Measurements from ENCODE around the gene LRCH1.
"Not testable (repeated sequence)": the region's sequence is repeated elsewhere in the genome, so short reads cannot be mapped to it uniquely, and the experiment has no call there.

LRCH1 gene

DNA sequence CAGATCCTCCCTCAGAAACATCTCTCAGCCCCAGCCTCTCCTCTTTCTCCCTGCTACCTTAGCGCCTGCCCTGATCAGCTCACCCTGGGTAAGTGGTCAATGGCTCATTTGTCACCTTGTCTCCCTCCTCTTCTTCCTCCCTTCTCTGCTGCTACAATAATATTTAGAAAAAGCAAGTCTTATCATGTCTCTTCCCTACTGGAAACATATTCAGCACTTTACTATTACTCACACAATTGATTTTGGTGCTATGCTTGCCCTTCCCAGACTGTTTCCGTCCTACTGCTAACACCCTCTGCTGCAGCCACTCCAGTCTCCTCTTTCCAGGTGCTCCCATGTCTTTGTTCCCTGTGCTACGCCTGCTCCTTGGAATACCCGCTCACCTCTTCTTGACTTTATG lies 208.2 kb downstream of the LRCH1 start:
- no peak for DNase-seq

DNA sequence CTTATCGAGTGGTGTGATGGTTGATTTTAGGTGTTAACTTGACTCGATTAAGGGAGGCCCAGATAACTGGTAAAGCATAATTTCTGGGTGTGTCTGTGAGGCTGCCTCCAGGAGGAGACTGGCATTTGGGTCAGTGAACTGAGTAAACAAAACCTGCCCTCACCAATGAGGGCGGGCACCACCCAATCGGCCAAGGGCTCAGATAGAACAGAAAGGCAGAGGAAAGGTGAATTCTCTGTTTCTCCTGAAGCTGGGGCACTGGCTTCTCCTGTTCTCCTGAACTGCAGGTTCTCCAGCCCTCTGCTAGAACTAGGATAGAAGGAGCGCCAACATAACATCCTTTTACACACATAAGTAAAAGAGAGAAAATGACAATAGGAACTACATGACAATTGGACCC lies 208.9 kb downstream of the LRCH1 start:
- DNase-seq, result no peak

DNA sequence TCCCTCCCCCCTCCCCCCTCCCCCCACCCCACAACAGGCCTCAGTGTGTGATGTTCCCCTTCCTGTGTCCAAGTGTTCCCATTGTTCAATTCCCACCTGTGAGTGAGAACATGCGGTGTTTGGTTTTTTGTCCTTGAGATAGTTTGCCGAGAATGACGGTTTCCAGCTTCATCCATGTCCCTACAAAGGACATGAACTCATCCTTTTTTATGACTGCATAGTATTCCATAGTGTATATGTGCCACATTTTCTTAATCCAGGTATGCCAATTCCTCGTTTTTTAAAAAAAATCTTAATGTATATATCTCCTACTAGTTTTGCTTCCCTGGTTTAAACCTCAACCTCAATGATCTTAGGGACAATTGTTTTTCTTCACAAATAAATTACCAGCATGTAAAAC lies 217.0 kb downstream of the LRCH1 start:
- DNase-seq, result not testable (repeated sequence)

DNA sequence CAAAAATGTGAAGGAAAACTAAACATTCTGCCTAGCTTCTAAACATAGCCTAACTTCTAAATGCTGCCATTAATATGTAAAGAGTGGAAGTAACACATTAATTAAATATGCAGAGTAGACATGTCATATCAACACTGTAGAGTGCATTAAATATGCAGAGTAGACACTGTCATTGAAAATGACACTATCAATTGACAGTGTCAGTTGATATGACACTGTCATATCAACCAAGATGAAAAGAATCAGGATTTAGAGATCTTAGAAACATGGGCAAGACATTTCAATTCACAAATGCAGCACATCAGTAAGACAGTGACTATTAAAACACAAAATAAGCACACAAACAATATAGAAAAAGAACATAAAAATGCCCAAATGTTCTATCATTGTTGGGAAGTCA lies 218.7 kb downstream of the LRCH1 start:
- DNase-seq, result no peak

DNA sequence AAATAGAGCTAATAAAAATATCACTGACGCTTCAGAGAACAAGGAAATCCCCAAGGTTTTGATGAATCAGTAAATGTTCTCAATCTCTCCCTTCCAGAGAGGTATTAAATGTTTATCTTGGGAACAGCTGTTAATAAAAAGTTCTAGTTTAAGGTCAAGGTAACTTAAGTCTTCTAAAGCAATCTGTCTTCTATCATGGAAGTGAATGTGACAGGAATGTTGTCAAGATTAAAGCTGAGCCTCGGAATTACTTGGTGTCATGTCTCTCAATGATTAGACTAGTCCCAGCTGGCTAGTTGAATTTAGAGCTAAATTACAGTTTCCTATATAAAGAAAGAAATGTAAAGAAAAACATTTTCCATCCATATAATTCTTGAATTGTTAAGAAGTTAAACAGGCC lies 220.6 kb downstream of the LRCH1 start:
- DNase-seq, result no peak

DNA sequence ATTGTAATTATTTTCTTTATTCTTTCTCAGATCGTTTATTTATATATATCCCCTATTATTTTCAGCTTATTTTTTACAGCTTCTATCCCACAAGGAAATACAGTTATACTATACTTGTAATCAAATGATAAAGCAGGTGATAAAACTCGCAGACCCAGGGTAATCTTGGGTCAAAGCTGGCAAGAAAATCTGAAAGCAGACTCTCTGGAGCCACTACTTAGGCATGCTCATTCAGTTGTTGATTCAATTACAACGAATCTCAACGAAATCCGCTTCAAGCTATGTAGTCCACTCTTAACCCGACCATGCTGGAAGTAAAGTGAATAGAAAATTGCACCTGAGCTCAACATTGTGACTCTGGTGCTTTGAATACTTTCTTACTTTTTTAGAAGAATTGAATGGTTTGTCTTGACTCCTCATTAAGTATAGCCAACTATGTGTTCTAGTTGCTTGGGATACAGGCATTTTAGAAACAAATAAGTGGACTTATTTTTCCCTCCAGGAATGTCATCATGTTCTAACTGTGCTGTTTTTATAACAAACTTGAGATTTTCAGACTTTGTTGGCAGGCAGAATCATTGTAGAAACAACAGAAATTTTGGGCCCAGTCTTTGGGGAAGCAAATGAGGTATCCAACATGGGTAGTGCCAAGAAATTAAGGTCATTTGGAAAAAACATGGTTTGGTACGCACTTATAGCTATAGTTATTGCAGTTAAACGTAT lies 222.6 kb downstream of the LRCH1 start:
- DNase-seq, result no peak

DNA sequence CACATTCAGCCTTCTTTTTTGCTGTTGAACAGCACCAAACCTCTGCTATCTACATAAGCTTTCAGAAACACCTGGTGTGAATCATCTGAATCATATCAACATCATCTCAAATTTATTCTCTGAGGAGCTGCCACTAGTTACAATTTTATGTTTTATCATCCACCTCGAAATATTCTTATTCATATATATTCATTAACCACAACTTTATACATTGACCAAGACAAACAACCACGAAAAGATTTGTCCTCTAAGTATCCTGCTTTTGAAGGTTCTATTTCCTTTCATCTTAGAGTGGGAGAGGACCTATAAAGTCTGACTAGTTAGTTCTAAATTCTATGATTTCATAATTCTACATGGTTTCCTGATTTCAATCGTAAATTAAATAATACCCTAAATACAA lies 225.1 kb downstream of the LRCH1 start:
- DNase-seq, result no peak

DNA sequence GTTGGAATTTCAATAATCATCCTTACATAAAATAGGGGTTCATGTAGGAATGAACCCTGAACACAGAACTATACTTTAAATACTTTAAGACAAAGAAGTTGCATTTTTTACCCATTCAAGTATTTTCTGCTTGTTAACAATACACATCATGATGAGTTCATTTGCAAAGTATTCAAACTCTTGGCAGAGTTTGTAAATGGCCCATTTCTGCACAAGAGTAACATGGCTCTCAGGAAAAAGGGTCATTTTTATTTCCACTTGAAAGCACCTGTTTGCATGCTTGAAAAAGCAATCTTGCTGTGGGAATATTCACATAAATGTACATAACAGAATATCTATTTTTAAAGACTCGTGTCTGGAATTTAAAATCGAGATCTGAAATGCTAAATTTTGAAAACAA lies 225.9 kb downstream of the LRCH1 start:
- DNase-seq, result no peak

DNA sequence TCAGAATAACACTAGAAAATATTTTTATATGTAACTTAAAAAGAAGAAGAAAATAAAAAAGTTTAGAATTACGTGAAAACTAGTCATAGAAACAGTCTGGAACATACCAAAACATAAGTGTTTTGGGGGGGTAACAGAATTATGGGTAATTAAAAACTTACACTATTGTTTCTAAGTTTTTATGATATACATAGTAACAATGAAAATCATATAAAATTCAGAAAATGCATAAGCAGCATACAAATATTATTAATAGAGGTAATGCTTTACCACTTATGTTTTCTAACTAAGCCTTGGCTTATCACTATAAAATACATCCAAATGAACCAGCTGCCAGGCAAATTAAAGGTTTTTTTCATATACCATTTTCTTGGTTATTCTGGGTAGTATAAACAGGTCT lies 229.1 kb downstream of the LRCH1 start:
- DNase-seq, result no peak

DNA sequence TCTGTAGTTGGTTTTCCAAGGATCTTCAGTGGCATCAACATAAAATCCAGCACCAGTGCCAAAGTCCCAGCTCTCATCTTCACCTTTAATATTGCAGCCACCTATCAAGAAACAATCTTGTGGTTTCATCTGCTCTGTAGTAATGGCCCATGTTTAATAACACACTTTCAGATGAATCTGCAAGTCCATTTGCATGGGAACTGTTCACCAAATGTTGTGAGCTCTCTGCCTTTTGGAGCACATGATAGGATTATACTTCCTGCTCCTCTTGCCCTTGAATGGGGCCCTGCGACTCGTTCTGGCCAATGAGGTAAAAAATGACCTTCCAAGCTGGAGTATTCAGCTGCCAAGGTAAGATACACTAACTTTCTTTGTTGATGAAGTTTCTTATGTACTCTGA lies 229.7 kb downstream of the LRCH1 start:
- no peak for DNase-seq

DNA sequence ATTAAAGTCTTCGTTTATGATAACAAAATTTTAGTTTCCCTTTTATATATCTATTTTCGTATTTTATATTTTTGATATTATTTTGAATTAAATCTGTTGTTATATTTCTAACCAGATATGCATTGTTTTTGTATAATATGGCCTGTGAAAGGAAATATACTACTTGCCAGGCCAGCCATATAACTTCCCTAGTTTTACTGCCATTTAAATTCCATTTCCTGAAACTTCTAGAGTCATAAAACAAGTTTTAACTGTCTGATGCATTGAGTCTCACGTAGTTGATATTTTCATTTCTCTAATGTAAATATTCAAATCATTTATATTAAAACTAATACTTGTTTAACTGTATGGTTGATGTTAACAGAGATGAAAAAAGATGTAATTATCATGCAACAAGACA lies 230.5 kb downstream of the LRCH1 start:
- DNase-seq, result no peak

DNA sequence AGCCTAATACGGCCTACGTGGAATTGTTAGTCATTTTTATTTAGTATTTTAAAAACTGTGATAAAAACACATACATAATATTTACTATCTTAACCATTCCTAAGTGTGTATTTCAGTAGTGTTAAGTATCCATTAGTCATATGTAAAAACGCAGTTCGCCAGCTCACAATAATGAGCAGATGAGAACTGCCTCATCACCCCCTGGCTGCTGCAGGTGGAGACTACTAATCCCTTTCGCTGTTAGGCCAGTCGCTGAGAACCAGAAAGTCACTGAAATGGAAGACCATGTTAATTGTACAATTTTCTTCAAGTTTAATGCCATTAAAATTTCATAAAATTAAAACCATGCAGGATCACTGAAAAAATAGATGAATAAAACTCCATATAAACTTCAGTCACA lies 242.4 kb downstream of the LRCH1 start:
- no peak for DNase-seq

DNA sequence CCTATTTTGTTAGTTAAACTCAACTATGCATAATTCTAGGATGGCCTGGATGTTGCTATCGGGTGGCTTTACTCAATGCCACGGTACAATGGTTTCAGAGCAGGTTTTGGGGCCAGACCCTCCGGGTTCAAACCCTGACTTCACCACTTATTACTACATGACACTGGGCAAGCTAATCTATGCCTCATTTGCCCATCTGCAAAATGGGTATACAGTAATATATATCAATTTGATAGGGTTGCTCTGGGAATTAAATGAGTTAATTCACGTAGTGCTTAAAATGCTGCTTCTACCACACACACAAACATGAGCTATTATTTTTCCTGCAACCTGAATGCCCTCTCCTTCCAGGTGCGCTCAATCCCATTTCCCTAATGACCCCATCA lies 243.2 kb downstream of the LRCH1 start:
- DNase-seq, result no peak

DNA sequence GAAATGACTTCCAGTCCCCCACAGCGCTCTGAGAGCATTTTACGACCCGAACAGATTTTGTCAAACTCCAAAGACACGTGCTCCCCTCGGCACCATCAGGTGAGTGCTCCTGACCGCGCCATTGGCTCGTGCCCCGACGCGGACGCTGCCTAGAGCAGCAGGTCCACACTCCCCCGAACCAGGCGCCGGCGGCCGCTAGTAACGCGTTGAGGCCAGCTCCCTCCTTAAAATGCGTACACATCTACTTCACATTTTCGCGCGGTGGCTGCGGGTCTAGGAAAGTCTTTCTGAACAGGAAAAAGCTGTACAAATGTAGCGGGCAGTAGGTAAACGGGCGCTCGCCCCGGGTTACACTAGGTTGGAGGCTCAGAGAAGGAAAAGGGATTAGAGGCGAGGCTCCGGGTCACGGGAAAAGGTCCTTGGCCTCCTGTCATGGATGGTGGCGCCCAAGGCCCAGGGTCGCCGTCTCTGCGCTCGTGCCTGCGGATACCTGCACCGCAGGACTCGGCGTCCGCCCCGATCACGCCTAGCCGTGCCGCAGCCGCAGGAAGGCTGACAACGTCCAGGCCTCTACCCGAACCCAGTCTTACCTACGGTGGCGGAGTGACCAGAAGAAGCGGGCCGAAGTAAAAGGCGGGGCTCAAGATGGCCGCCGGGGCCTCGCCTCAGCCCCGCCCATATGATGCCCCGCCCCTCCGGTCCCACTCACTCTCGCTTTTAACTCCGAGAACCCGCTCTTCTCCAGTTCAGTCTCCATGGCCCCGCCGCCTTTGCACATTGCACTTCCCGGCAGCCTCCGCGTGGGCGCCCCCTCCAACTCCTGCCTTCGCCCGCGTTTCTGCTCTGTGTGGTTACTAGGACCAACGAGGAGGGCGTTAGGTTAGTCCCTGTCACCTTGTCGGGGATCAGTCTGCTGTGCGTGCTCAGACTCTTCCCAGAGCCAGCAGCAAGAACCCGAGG lies 243.8 kb downstream of the LRCH1 start, which contains the start of gene ESD:
TSS of gene ESD (minus strand) at position 647 of the 960 bp plus-strand sequence. CDS start 5,748 bp downstream, outside the sequence.
- peak; percentile 89 for DNase-seq

DNA sequence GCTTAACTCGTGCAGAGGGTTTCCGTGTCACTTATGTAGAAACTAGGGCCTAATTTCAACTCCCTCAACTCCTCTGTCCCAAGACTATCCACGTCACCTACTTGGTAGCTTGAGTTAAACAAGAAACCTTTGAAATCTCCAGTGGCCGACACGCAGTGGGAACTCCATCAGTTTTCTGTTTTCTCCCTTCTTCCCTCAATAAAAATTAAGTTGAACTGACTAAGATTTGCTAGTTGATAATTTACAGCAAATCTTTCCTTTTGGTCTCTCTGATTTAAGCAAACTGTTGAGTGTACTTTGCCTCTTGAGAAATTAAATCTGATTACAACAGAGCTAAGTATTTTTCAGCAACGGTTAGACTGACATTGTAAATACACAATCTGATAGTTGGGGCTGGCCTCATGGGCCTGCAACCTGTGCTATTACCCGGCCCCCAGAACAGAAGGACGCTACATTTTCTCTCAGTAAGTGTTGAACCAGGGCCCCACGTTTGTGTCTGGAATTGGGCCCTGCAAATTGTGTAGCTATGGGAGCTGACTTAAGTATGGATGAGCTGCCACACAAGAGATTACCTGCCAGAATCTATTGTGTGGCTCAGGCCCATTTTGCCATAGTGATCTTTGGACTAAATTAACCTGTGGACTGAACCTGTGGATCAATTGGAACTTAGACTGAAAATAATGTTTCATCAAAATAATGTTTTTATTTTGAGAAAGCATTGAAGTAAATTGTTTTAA lies 244.7 kb downstream of the LRCH1 start:
- DNase-seq, result no peak

DNA sequence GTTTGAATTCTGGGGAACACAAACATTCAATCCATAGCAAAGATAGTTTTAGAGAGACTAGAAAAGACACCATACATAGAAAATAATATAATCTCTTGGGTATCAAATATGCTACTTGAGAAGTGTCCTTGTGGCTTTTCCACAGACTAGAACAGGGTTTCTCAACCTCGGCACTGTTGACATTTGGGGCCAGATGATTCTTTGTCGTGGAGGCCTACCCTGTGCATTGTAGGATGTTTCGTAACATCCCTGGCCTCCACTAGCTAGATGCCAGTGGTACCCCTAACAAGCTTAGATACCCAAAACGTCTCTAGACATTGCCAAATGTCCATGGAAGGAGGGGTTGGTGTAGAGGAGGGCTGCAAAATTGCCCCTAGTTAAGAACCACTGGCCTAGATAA lies 246.2 kb downstream of the LRCH1 start:
- DNase-seq, result no peak

DNA sequence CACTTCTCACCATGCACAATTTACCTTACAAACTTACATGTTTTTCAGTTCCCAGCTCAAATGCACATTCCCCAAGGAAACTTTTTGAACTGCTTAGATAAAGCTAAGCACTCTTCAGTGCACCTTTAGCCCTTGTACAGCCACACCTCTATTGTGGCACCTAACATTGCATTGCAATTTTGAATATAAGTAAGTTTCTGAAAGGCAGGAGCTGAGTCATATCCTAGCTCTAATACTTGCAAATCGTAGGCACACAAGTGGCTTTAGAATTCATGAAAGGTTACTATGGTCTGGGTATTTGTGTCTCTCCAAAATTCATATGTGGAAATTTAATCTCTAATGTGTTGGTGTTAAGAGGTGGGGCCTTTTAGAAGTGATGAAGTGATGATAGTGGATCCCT lies 248.9 kb downstream of the LRCH1 start:
- DNase-seq, result no peak

Data from stimulated activated naive CD4-positive, alpha-beta T cell treated with Interleukin-2 at 50 U/mL for 16 hours (primary cell).